IMR-90 (cell line): Measurements from ENCODE around the gene KRTAP5-3. TPM values are rescaled to one million over a fixed set of nuclear protein-coding genes. Genes with fewer than 3 reads are reported as not detected.
A peak's percentile ranks its signal among the peaks of the same experiment; 100 is the strongest.
"Not testable (repeated sequence)": the region's sequence is repeated elsewhere in the genome, so short reads cannot be mapped to it uniquely, and the experiment has no call there.

Experiments used
- ATAC-seq: fragments of 200-7000 bp; cut with Tn5 transposase; 2 replicates; pipeline ENCODE4 v1.9.1; 2020; ENCODE audit warnings: low read depth, mild to moderate bottlenecking, moderate library complexity
- BruUV-seq: library from RNA; stranded (reverse); fragments of 400-500 nt; replicated peaks from 2 replicates; lab custom pipeline; 2021; lab: Mats Ljungman, UMichigan
- CTCF ChIA-PET: fragments of 300-600 bp; formaldehyde crosslinking; extraction: SDS; loops from one replicate; lab custom pipeline; 2021; ENCODE audit warnings: antibody characterized with exemption; lab: Yijun Ruan, JAX
- POLR2A ChIA-PET: fragments of 300-600 bp; sonication (Branson Sonifier 250); formaldehyde crosslinking; loops from one replicate; lab custom pipeline; 2022; ENCODE audit warnings: antibody characterized with exemption; ENCODE audit not compliant: unreplicated experiment; lab: Charles Lee
- DNase-seq: peaks from one replicate; pipeline ENCODE4 v3.0.0; 2013
- H2AFZ ChIP-seq: replicated peaks from 2 replicates; pipeline ENCODE3; 2013; ENCODE audit warnings: low read length, mild to moderate bottlenecking; ENCODE audit not compliant: poor library complexity
- H2AK5ac ChIP-seq: 2 replicates; pipeline ENCODE4 v1.6.1; 2013; ENCODE audit warnings: low read depth, low read length, inconsistent platforms
- H2AK9ac ChIP-seq: replicated peaks from 2 replicates; pipeline ENCODE3; 2013; ENCODE audit warnings: mild to moderate bottlenecking, low read depth, low read length, moderate library complexity; ENCODE audit not compliant: poor library complexity
- H2BK120ac ChIP-seq: 2 replicates; pipeline ENCODE4 v1.6.1; 2013; ENCODE audit warnings: low read depth, low read length, inconsistent platforms
- H2BK15ac ChIP-seq: 3 replicates; pipeline ENCODE4 v1.6.1; 2013; ENCODE audit warnings: low read depth, low read length, inconsistent platforms
- H2BK20ac ChIP-seq: 2 replicates; pipeline ENCODE4 v1.6.1; 2013; ENCODE audit warnings: low read depth, mild to moderate bottlenecking, inconsistent platforms, low read length, moderate library complexity
- H2BK5ac ChIP-seq: 2 replicates; pipeline ENCODE4 v1.6.1; 2013; ENCODE audit warnings: mild to moderate bottlenecking, low read depth, low read length, inconsistent platforms; ENCODE audit not compliant: poor library complexity, severe bottlenecking
- H3K14ac ChIP-seq: replicated peaks from 2 replicates; pipeline ENCODE4 v1.6.1; 2013; ENCODE audit warnings: low read depth, low read length, inconsistent platforms
- H3K18ac ChIP-seq: 2 replicates; pipeline ENCODE4 v1.6.1; 2013; ENCODE audit warnings: low read depth, low read length, control low read depth
- H3K23ac ChIP-seq: 2 replicates; pipeline ENCODE4 v1.6.1; 2013; ENCODE audit warnings: low read depth, low read length, inconsistent platforms
- H3K27ac ChIP-seq: 2 replicates; pipeline ENCODE4 v1.5.1; 2013; ENCODE audit warnings: mild to moderate bottlenecking, control low read depth, low read length; ENCODE audit not compliant: insufficient read depth
- H3K27me3 ChIP-seq: 2 replicates; pipeline ENCODE4 v1.6.1; 2013; ENCODE audit warnings: low read length; ENCODE audit not compliant: control insufficient read depth, insufficient read depth
- H3K36me3 ChIP-seq: 2 replicates; pipeline ENCODE4 v1.6.1; 2013; ENCODE audit warnings: low read length, mixed read lengths; ENCODE audit not compliant: control insufficient read depth, insufficient read depth
- H3K4ac ChIP-seq: 2 replicates; pipeline ENCODE4 v1.6.1; 2013; ENCODE audit warnings: low read depth, low read length, inconsistent platforms
- H3K4me1 ChIP-seq: 2 replicates; pipeline ENCODE4 v1.6.1; 2013; ENCODE audit warnings: low read length, mixed read lengths; ENCODE audit not compliant: control insufficient read depth, insufficient read depth
- H3K4me2 ChIP-seq: 2 replicates; pipeline ENCODE4 v1.6.1; 2013; ENCODE audit warnings: low read depth, mild to moderate bottlenecking, control low read depth, low read length, moderate library complexity
- H3K4me3 ChIP-seq: 2 replicates; pipeline ENCODE4 v1.5.1; 2013; ENCODE audit warnings: low read depth, mild to moderate bottlenecking, control low read depth, low read length, moderate library complexity; ENCODE audit not compliant: insufficient read depth
- H3K56ac ChIP-seq: 2 replicates; pipeline ENCODE4 v1.6.1; 2013; ENCODE audit warnings: low read length, inconsistent platforms; ENCODE audit not compliant: insufficient read depth; ENCODE audit errors: extremely low read depth
- H3K79me1 ChIP-seq, 2 experiments: 2 replicates each; pipeline ENCODE4 v1.6.1; 2013; ENCODE audit warnings: low read length in 2 of 2, inconsistent platforms in 1 of 2, low read depth in 1 of 2
- H3K9ac ChIP-seq: 2 replicates; pipeline ENCODE4 v1.6.1; 2013; ENCODE audit warnings: low read depth, low read length, control low read depth
- H3K9me1 ChIP-seq: 2 replicates; pipeline ENCODE4 v1.6.1; 2013; ENCODE audit warnings: low read length, inconsistent platforms; ENCODE audit not compliant: insufficient read depth
- H3K9me3 ChIP-seq: 2 replicates; pipeline ENCODE4 v1.6.1; 2013; ENCODE audit warnings: low read length; ENCODE audit not compliant: control insufficient read depth, insufficient read depth
- H4K20me1 ChIP-seq: 2 replicates; pipeline ENCODE4 v1.6.1; 2013; ENCODE audit warnings: low read length, inconsistent platforms; ENCODE audit not compliant: insufficient read depth
- H4K5ac ChIP-seq: 2 replicates; pipeline ENCODE4 v1.6.1; 2013; ENCODE audit warnings: mild to moderate bottlenecking, low read depth, low read length, control low read depth
- H4K8ac ChIP-seq, 2 experiments: 2 replicates each; pipeline ENCODE4 v1.6.1; 2013; ENCODE audit warnings: low read depth in 2 of 2, low read length in 2 of 2, control low read depth in 1 of 2, inconsistent platforms in 1 of 2
- H4K91ac ChIP-seq: 2 replicates; pipeline ENCODE4 v1.6.1; 2013; ENCODE audit warnings: low read depth, low read length, inconsistent platforms; ENCODE audit not compliant: insufficient read depth
- CTCF ChIP-seq: conservative IDR thresholded peaks from 2 replicates; pipeline ENCODE4 v1.5.1; 2012; ENCODE audit warnings: mild to moderate bottlenecking, low read depth, low read length, improper control_type of control experiment
- WGBS, 2 experiments: methylation state at CpG; one replicate each; pipeline versions ENCODE4 v1.1.5 to v1.1.7; 2013; ENCODE audit warnings: missing lambda C conversion rate in 2 of 2; ENCODE audit not compliant: insufficient read length in 1 of 2; ENCODE audit errors: extremely low coverage in 2 of 2; 5-methylcytosine and 5-hydroxymethylcytosine counted together
- dilution Hi-C: fragments of 300-500 bp; cut with HindIII; formaldehyde crosslinking; loops from one replicate; pipeline ENCODE4 v1.14.3; 2018; ENCODE audit warnings: low sequenced_read_pairs; ENCODE audit not compliant: unreplicated experiment
- in situ Hi-C: fragments of 300-500 bp; cut with MboI; formaldehyde crosslinking; loops from 3 replicates; pipeline ENCODE4 v1.14.3; 2019; ENCODE audit warnings: low sequenced_read_pairs, inconsistent platforms, mixed read lengths
- intact Hi-C: fragments of 100-400 bp; cut with micrococcal nuclease; formaldehyde crosslinking; loops from 2 replicates; pipeline ENCODE4 v1.10.0; 2022
- polyA plus RNA-seq, 3 experiments: library from polyadenylated mRNA; depleted of rRNA; stranded (reverse); fragments of >200 nt; gene quantifications; 2 replicates each; pipeline ENCODE4 v1.2.3, GENCODE V29; 2012; ENCODE audit warnings: low replicate concordance in 1 of 3
- total RNA-seq: library from RNA; depleted of rRNA; stranded (reverse); fragments of >200 nt; gene quantifications from 2 replicates; pipeline ENCODE4 v1.2.3, GENCODE V29; 2012

KRTAP5-3 gene
- total and polyA plus RNA-seq, 2 of the 4 experiments (the other 2 are of a cell fraction): not detected

- H3K9ac ChIP-seq, H3K36me3 ChIP-seq, H3K23ac ChIP-seq, H2BK5ac ChIP-seq, H3K9me3 ChIP-seq, H2AFZ ChIP-seq, in situ Hi-C loops, H2BK15ac ChIP-seq, H4K91ac ChIP-seq, H3K4ac ChIP-seq, H3K4me2 ChIP-seq, H2BK120ac ChIP-seq, H2AK5ac ChIP-seq, H3K79me1 ChIP-seq, BruUV-seq, H4K5ac ChIP-seq, H3K9me1 ChIP-seq, H4K8ac ChIP-seq, intact Hi-C loops, DNase-seq, POLR2A ChIA-PET, H3K4me1 ChIP-seq, H3K4me3 ChIP-seq, H3K14ac ChIP-seq, H3K18ac ChIP-seq, H2BK20ac ChIP-seq, H2AK9ac ChIP-seq, H3K56ac ChIP-seq, H4K20me1 ChIP-seq, dilution Hi-C loops, H3K27ac ChIP-seq: not testable (repeated sequence)
- H3K27me3 ChIP-seq: peaks cover 43% of the 10 kb centered on the region
- peak; percentile 54; the same call in 1 of the 2 replicates for ATAC-seq
- WGBS, 2 experiments: 11% methylated on average over 3 of the region's 11 CpGs; no CpG with 5 or more reads in 1 of the 2 experiments
- TF ChIP-seq CTCF: 0 out of 2 replicates have a peak, but pooled peaks have one; percentile 15
- CTCF ChIA-PET: interaction anchor here (0.9 to 1.8 kb wide), 6 partner anchors 9 to 49 kb away, joined by 3 to 9 read pairs (median 4); partner anchors contain the start of gene KRTAP5-1
Measured at GRCh38 chr11:1595994-1596575, 12.2 kb downstream of the KRTAP5-3 start.
